Effector memory CD4-positive, alpha-beta T cell (primary cell): ENCODE data around the gene ZNF804B.

Source experiments
- DNase-seq, 3 donors: peaks; one replicate each; pipeline ENCODE4 v3.0.0-alpha.2; 2020
- H3K27ac ChIP-seq: 2 replicates; pipeline ENCODE4 v1.7.0; 2013; ENCODE audit warnings: mild to moderate bottlenecking, low read length, moderate library complexity; ENCODE audit not compliant: insufficient read depth, poor library complexity, severe bottlenecking
- H3K27me3 ChIP-seq: replicated peaks from 2 replicates; pipeline ENCODE4 v1.7.0; 2013; ENCODE audit warnings: mild to moderate bottlenecking, low read length; ENCODE audit not compliant: insufficient read depth, control insufficient read depth, poor library complexity, severe bottlenecking
- H3K36me3 ChIP-seq: 2 replicates; pipeline ENCODE4 v1.7.0; 2013; ENCODE audit warnings: mild to moderate bottlenecking, low read length, moderate library complexity; ENCODE audit not compliant: control insufficient read depth, insufficient read depth
- H3K4me1 ChIP-seq: 2 replicates; pipeline ENCODE4 v1.7.0; 2013; ENCODE audit warnings: low read length, mild to moderate bottlenecking; ENCODE audit not compliant: control insufficient read depth, insufficient read depth, poor library complexity, severe bottlenecking
- H3K4me3 ChIP-seq: 2 replicates; pipeline ENCODE4 v1.7.0; 2013; ENCODE audit warnings: low read length, low read depth, mild to moderate bottlenecking; ENCODE audit not compliant: insufficient read depth, poor library complexity, severe bottlenecking
- H3K9me3 ChIP-seq: 2 replicates; pipeline ENCODE4 v1.7.0; 2013; ENCODE audit warnings: mild to moderate bottlenecking, low read length, moderate library complexity; ENCODE audit not compliant: control insufficient read depth

ZNF804B gene

DNA sequence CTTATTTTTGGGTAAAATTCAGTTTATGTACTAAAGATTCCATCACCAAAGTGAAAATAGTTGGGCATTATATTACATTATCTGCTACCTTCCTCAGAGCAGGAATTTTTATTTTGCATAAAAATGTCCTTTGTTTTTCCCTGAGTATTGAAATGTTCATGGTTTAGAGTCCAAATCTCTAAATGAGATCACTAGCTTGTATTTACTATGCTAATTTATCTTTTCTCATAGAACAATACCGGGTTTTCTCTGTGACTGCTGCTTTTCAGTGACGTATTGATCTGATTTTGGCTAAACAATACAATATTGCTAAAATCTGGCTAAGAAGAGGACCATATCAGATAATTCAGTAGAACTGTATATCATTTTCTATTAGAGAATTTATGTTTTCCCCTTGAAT is 125.6 kb downstream of the ZNF804B start:
- Histone ChIP-seq H3K27me3 (no peaks in the 10 kb centered on the region), H3K4me3 (no peak overlapping the region), H3K36me3 (no peaks in the 10 kb centered on the region), H3K4me1 (no peaks in the 10 kb centered on the region), H3K9me3 (no peaks in the 10 kb centered on the region), H3K27ac (no peak overlapping the region)
- DNase-seq = no peak

GRCh38 chr7:88888684-88889083 is 129.2 kb downstream of the ZNF804B start:
- Histone ChIP-seq H3K4me1 (no peaks in the 10 kb centered on the region), H3K36me3 (no peaks in the 10 kb centered on the region), H3K4me3 (no peak overlapping the region), H3K9me3 (no peaks in the 10 kb centered on the region), H3K27ac (no peak overlapping the region), H3K27me3 (no peaks in the 10 kb centered on the region)
- no peak for DNase-seq

GRCh38 chr7:88910516-88910915 is 151.0 kb downstream of the ZNF804B start:
- H3K27me3 ChIP-seq = no peaks in the 10 kb centered on the region
- H3K27ac ChIP-seq = no peak overlapping the region
- no peak for DNase-seq
- no peaks in the 10 kb centered on the region for H3K9me3 ChIP-seq
- no peak overlapping the region for H3K4me3 ChIP-seq
- H3K36me3 ChIP-seq = no peaks in the 10 kb centered on the region
- H3K4me1 ChIP-seq = no peaks in the 10 kb centered on the region

DNA sequence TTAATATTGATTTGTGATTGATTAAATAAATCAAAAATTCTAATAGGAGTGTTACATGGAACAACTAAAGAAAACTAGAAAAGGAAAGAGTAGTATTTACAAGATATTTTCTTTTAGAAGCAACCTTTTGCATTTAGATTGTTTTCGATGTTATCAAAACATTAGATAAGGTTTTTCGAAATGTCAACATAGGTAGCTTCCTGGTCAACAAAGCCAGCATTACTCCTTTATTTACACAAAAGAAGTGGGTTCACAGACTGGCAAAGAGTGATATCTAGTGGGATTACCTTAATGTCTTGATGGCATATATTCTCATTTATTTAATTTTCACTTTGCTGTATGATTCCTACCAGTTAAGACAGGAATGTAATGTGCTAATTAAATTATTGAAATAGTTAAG is 153.4 kb downstream of the ZNF804B start:
- Histone ChIP-seq H3K4me1 (no peaks in the 10 kb centered on the region), H3K4me3 (no peak overlapping the region), H3K27me3 (no peaks in the 10 kb centered on the region), H3K27ac (no peak overlapping the region), H3K9me3 (no peaks in the 10 kb centered on the region), H3K36me3 (no peaks in the 10 kb centered on the region)
- DNase-seq = no peak

GRCh38 chr7:88915615-88916014 is 156.1 kb downstream of the ZNF804B start:
- Histone ChIP-seq H3K27me3 (no peaks in the 10 kb centered on the region), H3K9me3 (no peaks in the 10 kb centered on the region), H3K36me3 (no peaks in the 10 kb centered on the region), H3K27ac (no peak overlapping the region), H3K4me1 (no peaks in the 10 kb centered on the region), H3K4me3 (no peak overlapping the region)
- no peak for DNase-seq

GRCh38 chr7:88919478-88920131 is 160.1 kb downstream of the ZNF804B start:
- DNase-seq = no peak

DNA sequence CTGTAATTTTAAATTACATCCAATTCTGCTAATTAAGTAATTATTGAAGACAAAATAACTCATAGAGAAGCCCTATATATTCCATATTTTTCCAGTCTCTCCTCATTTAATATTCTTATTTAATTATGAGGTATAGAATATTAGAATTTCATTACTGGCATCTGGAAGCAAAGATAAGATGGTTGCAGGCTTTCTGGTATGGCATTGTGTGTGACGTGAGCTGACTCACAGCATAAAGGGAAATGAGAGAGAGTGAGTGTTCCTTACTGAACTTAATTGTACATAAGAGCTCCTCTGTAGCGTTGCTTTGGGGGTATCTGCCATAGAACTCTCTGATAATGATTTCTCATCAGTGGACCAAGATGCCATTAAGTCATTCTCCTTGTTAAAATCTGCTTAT is 163.4 kb downstream of the ZNF804B start:
- Histone ChIP-seq H3K27me3 (no peaks in the 10 kb centered on the region), H3K4me3 (no peak overlapping the region), H3K27ac (no peak overlapping the region), H3K36me3 (no peaks in the 10 kb centered on the region), H3K9me3 (no peaks in the 10 kb centered on the region), H3K4me1 (no peaks in the 10 kb centered on the region)
- no peak for DNase-seq

More at GRCh38 chr7:88919478-88920131, 160.1 kb downstream of the ZNF804B start:
- Histone ChIP-seq H3K27ac (no peak overlapping the region), H3K27me3 (no peaks in the 10 kb centered on the region), H3K4me1 (no peaks in the 10 kb centered on the region), H3K4me3 (no peak overlapping the region), H3K36me3 (no peaks in the 10 kb centered on the region), H3K9me3 (no peaks in the 10 kb centered on the region)

- Histone ChIP-seq H3K36me3 (no peaks in the 10 kb centered on the region), H3K9me3 (no peaks in the 10 kb centered on the region), H3K4me1 (no peaks in the 10 kb centered on the region), H3K27me3 (no peaks in the 10 kb centered on the region), H3K4me3 (no peak overlapping the region), H3K27ac (no peak overlapping the region)
- DNase-seq = no peak
Measured at GRCh38 chr7:88928276-88928675, 168.8 kb downstream of the ZNF804B start.

DNA sequence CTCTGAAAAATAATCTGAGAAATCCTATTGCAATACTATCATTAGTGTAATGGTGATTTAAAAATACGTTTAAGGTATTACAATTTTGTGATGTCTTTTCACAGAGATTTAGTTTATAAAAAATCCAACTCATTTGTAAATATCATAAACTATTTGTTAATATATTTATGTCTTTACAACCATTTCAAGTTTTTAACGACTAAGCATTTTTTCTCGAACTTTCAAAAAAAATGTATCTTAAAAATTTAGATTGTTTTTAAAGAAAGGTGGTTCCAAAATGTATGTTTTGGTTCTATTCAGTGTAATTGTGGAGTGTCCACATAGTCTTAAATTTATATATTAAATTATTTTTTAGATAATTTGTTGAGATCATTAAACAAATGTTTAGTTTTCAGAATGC is 170.2 kb downstream of the ZNF804B start:
- Histone ChIP-seq H3K27ac (no peak overlapping the region), H3K4me3 (no peak overlapping the region), H3K9me3 (no peaks in the 10 kb centered on the region), H3K36me3 (no peaks in the 10 kb centered on the region), H3K4me1 (no peaks in the 10 kb centered on the region), H3K27me3 (no peaks in the 10 kb centered on the region)
- DNase-seq = no peak

GRCh38 chr7:88933285-88933684 is 173.8 kb downstream of the ZNF804B start:
- no peak for DNase-seq
- Histone ChIP-seq H3K27ac (no peak overlapping the region), H3K9me3 (no peaks in the 10 kb centered on the region), H3K36me3 (no peaks in the 10 kb centered on the region), H3K4me3 (no peak overlapping the region), H3K4me1 (no peaks in the 10 kb centered on the region), H3K27me3 (no peaks in the 10 kb centered on the region)
